AG04450 (cell line): ENCODE results near the gene MSANTD2. TPM values are rescaled to one million over a fixed set of nuclear protein-coding genes. Genes with fewer than 3 reads are reported as not detected.

Experiments used
- CTCF ChIA-PET: fragments of 300-600, 350-600 bp; formaldehyde crosslinking; extraction: SDS; loops from one replicate; lab custom pipeline; 2022; ENCODE audit warnings: antibody characterized with exemption, inconsistent platforms; lab: Charles Lee
- POLR2A ChIA-PET: fragments of 350-600 bp; formaldehyde crosslinking; extraction: SDS; loops from one replicate; lab custom pipeline; 2021; ENCODE audit warnings: antibody characterized with exemption, inconsistent platforms; lab: Yijun Ruan, JAX
- DNase-seq: peaks from one replicate; pipeline ENCODE4 v3.0.0-alpha.2; 2011; ENCODE audit warnings: low read depth, low spot score
- H3K27ac ChIP-seq: one replicate; pipeline ENCODE4 v1.5.1; 2012; ENCODE audit warnings: low read depth, low read length, control low read depth
- H3K27me3 ChIP-seq: one replicate; pipeline ENCODE4 v1.6.0; 2012; ENCODE audit warnings: low read length; ENCODE audit not compliant: control insufficient read depth, insufficient read depth
- H3K4me3 ChIP-seq: 2 replicates; pipeline ENCODE4 v1.5.1; 2011; ENCODE audit warnings: mild to moderate bottlenecking, low read depth, low read length, control low read depth
- H3K9me3 ChIP-seq: 2 replicates; pipeline ENCODE4 v1.5.1; 2012; ENCODE audit warnings: low read length; ENCODE audit not compliant: control insufficient read depth, insufficient read depth
- CTCF ChIP-seq: IDR thresholded peaks from 2 replicates; pipeline ENCODE4 v1.5.1; 2011; ENCODE audit warnings: low read depth, low read length, control low read depth, inconsistent platforms
- polyA plus RNA-seq: library from polyadenylated mRNA; depleted of rRNA; stranded (reverse); fragments of >200 nt; gene quantifications from 2 replicates; pipeline ENCODE4 v1.2.3, GENCODE V29; 2011

Gene MSANTD2
- polyA plus RNA-seq, 1 experiment, result 9.8 TPM

- Histone ChIP-seq H3K27ac (no peak overlapping the region), H3K9me3 (no peaks in the 10 kb centered on the region), H3K4me3 (no peak overlapping the region), H3K27me3 (peaks cover 11% of the 10 kb centered on the region)
- ChIA-PET CTCF (interaction anchor here (0.5 to 4.0 kb wide), 5 partner anchors 21 to 1108 kb away, joined by 3 to 34 read pairs (median 13); no protein-coding TSS in a partner anchor), POLR2A (no interaction called here)
- DNase-seq, result no peak
- TF ChIP-seq CTCF, result no peak
These were observed 14.5 kb upstream of the MSANTD2 start for GRCh38 chr11:124814739-124815138.

GRCh38 chr11:124812876-124813275 lies 12.7 kb upstream of the MSANTD2 start:
- Histone ChIP-seq H3K9me3 (no peaks in the 10 kb centered on the region), H3K27ac (no peak overlapping the region), H3K4me3 (no peak overlapping the region), H3K27me3 (peaks cover 6% of the 10 kb centered on the region)
- CTCF ChIA-PET, result interaction anchor here (0.7 to 4.0 kb wide), 6 partner anchors 12 to 169 kb away, joined by 3 to 34 read pairs (median 12); no protein-coding TSS in a partner anchor
- TF ChIP-seq CTCF, result no peak
- no peak for DNase-seq
- POLR2A ChIA-PET, result no interaction called here

- Histone ChIP-seq H3K27me3 (peaks cover 2% of the 10 kb centered on the region), H3K4me3 (no peak overlapping the region), H3K27ac (no peak overlapping the region), H3K9me3 (no peaks in the 10 kb centered on the region)
- ChIA-PET POLR2A (no interaction called here), CTCF (interaction anchor here (0.6 to 4.0 kb wide), 3 partner anchors 18 to 95 kb away, joined by 4 to 34 read pairs (median 5); no protein-coding TSS in a partner anchor)
- DNase-seq, result no peak
- TF ChIP-seq CTCF, result no peak
These were observed 11.4 kb upstream of the MSANTD2 start for GRCh38 chr11:124811399-124812125.

GRCh38 chr11:124807660-124808270 lies 7.6 kb upstream of the MSANTD2 start:
- DNase-seq, result no peak
- Histone ChIP-seq H3K4me3 (no peak overlapping the region), H3K27ac (no peak overlapping the region), H3K9me3 (no peaks in the 10 kb centered on the region), H3K27me3 (peaks cover 2% of the 10 kb centered on the region)
- POLR2A ChIA-PET, result no interaction called here
- TF ChIP-seq CTCF, result no peak
- CTCF ChIA-PET, result interaction anchor here (1.1 kb wide), 1 partner anchor 45 kb away, joined by 5 read pairs; no protein-coding TSS in a partner anchor

- Histone ChIP-seq H3K27me3 (no peaks in the 10 kb centered on the region), H3K27ac (no peak overlapping the region), H3K9me3 (no peaks in the 10 kb centered on the region), H3K4me3 (no peak overlapping the region)
- ChIA-PET CTCF (no interaction called here), POLR2A (no interaction called here)
- no peak for TF ChIP-seq CTCF
- DNase-seq, result no peak
These were observed 7.0 kb upstream of the MSANTD2 start for GRCh38 chr11:124807201-124807600.
